ENCODE data around the gene PRKX.
"Not testable (repeated sequence)": the region's sequence is repeated elsewhere in the genome, so short reads cannot be mapped to it uniquely, and the experiment has no call there.

PRKX gene

GRCh38 chrX:3734456-3734855, 21.0 kb upstream of the PRKX start:
- not testable (repeated sequence) for H2AFZ ChIP-seq (ENCODE audit: low read depth, low read length); H3K9ac ChIP-seq (ENCODE audit: low read depth, low read length); ATAC-seq (ENCODE audit: insufficient read depth, low read depth); H3K27me3 ChIP-seq (ENCODE audit: insufficient read depth, low read length, poor library complexity); H3K79me2 ChIP-seq (ENCODE audit: insufficient read depth, low read length); H3K36me3 ChIP-seq (ENCODE audit: insufficient read depth, low read length); H3K9me3 ChIP-seq (ENCODE audit: insufficient read depth, low read length, severe bottlenecking); H3K27ac ChIP-seq (ENCODE audit: low read length); H3K4me2 ChIP-seq (ENCODE audit: insufficient read depth, low read length); H3K4me3 ChIP-seq (ENCODE audit: low read depth in 1 of 2, low read length in 2 of 2); H3K4me1 ChIP-seq (ENCODE audit: insufficient read depth, low read length); H4K20me1 ChIP-seq (ENCODE audit: insufficient read depth, low read length); DNase-seq

DNA sequence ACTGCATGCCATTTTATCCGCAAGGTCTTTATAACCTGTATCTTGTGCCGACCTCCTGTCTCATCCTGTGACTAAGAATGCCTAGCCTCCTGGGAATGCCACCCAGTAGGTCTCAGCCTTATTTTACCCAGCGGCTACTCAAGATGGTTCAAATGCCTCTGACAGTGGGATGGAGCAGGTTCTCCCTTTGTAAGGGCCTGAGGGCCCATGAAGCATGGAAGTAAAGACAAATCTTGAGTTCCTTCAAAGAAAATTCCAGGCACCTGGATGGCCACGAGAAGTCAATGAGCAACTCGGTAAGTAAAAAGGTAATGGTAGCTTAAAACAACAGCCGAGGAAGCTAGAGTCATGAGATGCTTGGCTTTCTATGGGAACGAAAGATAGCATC, 19.6 kb upstream of the PRKX start:
- no peak overlapping the region for H3K4me3 ChIP-seq (ENCODE audit: low read depth in 1 of 2, low read length in 2 of 2)
- no peak for TF ChIP-seq EZH2 (IDR thresholded peaks at IDR 0.05; ENCODE audit: borderline replicate concordance, low read depth, low read length, severe bottlenecking)
- TF ChIP-seq CTCF (IDR thresholded peaks at IDR 0.05; ENCODE audit: borderline replicate concordance, extremely low read depth, low read length, poor library complexity, severe bottlenecking), result no peak
- no peaks in the 10 kb centered on the region for H4K20me1 ChIP-seq (ENCODE audit: insufficient read depth, low read length)
- no peak overlapping the region for H2AFZ ChIP-seq (ENCODE audit: low read depth, low read length)
- no peaks in the 10 kb centered on the region for H3K27me3 ChIP-seq (ENCODE audit: insufficient read depth, low read length, poor library complexity)
- no peaks in the 10 kb centered on the region for H3K79me2 ChIP-seq (ENCODE audit: insufficient read depth, low read length)
- H3K9ac ChIP-seq (ENCODE audit: low read depth, low read length), result no peak overlapping the region
- H3K36me3 ChIP-seq (ENCODE audit: insufficient read depth, low read length), result no peaks in the 10 kb centered on the region
- ATAC-seq (ENCODE audit: insufficient read depth, low read depth) (no peak), DNase-seq (no peak)
- no peak overlapping the region for H3K27ac ChIP-seq (ENCODE audit: low read length)
- H3K9me3 ChIP-seq (ENCODE audit: insufficient read depth, low read length, severe bottlenecking), result no peaks in the 10 kb centered on the region
- H3K4me1 ChIP-seq (ENCODE audit: insufficient read depth, low read length), result no peaks in the 10 kb centered on the region
- H3K4me2 ChIP-seq (ENCODE audit: insufficient read depth, low read length), result no peak overlapping the region

GRCh38 chrX:3732326-3733042, 19.0 kb upstream of the PRKX start:
- not testable (repeated sequence) for H3K4me1 ChIP-seq (ENCODE audit: insufficient read depth, low read length); H3K9ac ChIP-seq (ENCODE audit: low read depth, low read length); H4K20me1 ChIP-seq (ENCODE audit: insufficient read depth, low read length); H3K27me3 ChIP-seq (ENCODE audit: insufficient read depth, low read length, poor library complexity); H2AFZ ChIP-seq (ENCODE audit: low read depth, low read length); H3K9me3 ChIP-seq (ENCODE audit: insufficient read depth, low read length, severe bottlenecking); H3K4me2 ChIP-seq (ENCODE audit: insufficient read depth, low read length); ATAC-seq (ENCODE audit: insufficient read depth, low read depth); DNase-seq; H3K36me3 ChIP-seq (ENCODE audit: insufficient read depth, low read length); H3K79me2 ChIP-seq (ENCODE audit: insufficient read depth, low read length); H3K27ac ChIP-seq (ENCODE audit: low read length); H3K4me3 ChIP-seq (ENCODE audit: low read depth in 1 of 2, low read length in 2 of 2)

DNA sequence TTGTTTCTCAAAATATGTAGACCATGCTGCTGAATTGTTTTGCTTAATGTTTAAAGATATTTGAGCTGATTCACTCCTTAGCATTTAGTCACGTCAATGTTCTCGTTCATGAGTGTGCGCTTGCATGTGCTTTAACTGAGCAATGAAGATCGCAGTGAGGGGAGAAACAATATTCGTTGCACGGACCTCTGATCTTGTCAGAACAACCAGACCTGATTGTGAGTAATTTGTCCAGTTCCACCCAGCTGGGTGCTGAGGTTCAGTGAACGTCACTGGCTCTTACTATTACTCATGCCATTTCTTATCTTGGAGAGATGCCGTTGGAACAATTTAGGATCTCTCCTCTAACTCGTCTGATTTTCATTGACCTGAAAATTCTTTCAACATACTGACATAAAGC, 15.0 kb upstream of the PRKX start:
- Histone ChIP-seq H3K27me3 (ENCODE audit: insufficient read depth, low read length, poor library complexity) (no peaks in the 10 kb centered on the region), H3K4me3 (ENCODE audit: low read depth in 1 of 2, low read length in 2 of 2) (no peak overlapping the region), H3K4me2 (ENCODE audit: insufficient read depth, low read length) (no peak overlapping the region), H3K9me3 (ENCODE audit: insufficient read depth, low read length, severe bottlenecking) (no peaks in the 10 kb centered on the region), H4K20me1 (ENCODE audit: insufficient read depth, low read length) (no peaks in the 10 kb centered on the region), H3K27ac (ENCODE audit: low read length) (no peak overlapping the region), H2AFZ (ENCODE audit: low read depth, low read length) (no peak overlapping the region), H3K4me1 (ENCODE audit: insufficient read depth, low read length) (no peaks in the 10 kb centered on the region), H3K9ac (ENCODE audit: low read depth, low read length) (no peak overlapping the region), H3K36me3 (ENCODE audit: insufficient read depth, low read length) (no peaks in the 10 kb centered on the region), H3K79me2 (ENCODE audit: insufficient read depth, low read length) (no peaks in the 10 kb centered on the region)
- TF ChIP-seq EZH2 (IDR thresholded peaks at IDR 0.05; ENCODE audit: borderline replicate concordance, low read depth, low read length, severe bottlenecking), result no peak
- TF ChIP-seq CTCF (IDR thresholded peaks at IDR 0.05; ENCODE audit: borderline replicate concordance, extremely low read depth, low read length, poor library complexity, severe bottlenecking), result no peak
- ATAC-seq (ENCODE audit: insufficient read depth, low read depth) (no peak), DNase-seq (no peak)

DNA sequence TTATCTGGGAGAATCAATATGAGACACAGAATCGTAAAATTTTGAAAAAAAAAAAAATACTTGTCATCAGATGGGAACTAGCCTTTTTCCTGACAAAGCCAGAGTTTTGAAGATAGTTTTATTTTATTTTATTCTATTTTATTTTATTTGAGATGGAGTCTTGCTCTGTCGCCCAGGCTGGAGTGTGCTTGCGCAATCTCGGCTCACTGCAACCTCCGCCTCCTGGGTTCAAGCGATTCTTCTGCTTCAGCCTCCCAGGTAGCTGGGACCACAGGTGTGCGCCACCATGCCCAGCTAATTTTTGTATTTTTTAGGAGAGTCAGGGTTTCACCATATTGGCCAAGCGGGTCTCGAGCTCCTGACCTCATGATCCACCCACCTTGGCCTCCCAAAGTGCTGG, 10.0 kb upstream of the PRKX start:
- H4K20me1 ChIP-seq (ENCODE audit: insufficient read depth, low read length); H3K4me2 ChIP-seq (ENCODE audit: insufficient read depth, low read length); H3K79me2 ChIP-seq (ENCODE audit: insufficient read depth, low read length); H3K4me1 ChIP-seq (ENCODE audit: insufficient read depth, low read length); H3K9ac ChIP-seq (ENCODE audit: low read depth, low read length); DNase-seq; H3K27ac ChIP-seq (ENCODE audit: low read length); ATAC-seq (ENCODE audit: insufficient read depth, low read depth); H3K9me3 ChIP-seq (ENCODE audit: insufficient read depth, low read length, severe bottlenecking); H3K4me3 ChIP-seq (ENCODE audit: low read depth in 1 of 2, low read length in 2 of 2); H2AFZ ChIP-seq (ENCODE audit: low read depth, low read length); H3K36me3 ChIP-seq (ENCODE audit: insufficient read depth, low read length); H3K27me3 ChIP-seq (ENCODE audit: insufficient read depth, low read length, poor library complexity): not testable (repeated sequence)
